ENCODE results near the gene GGTLC1. TPM values are rescaled to one million over a fixed set of nuclear protein-coding genes. Genes with fewer than 3 reads are reported as not detected.

GGTLC1 gene
- polyA plus RNA-seq, 3 donors: 0.13 TPM; not detected in 2

DNA sequence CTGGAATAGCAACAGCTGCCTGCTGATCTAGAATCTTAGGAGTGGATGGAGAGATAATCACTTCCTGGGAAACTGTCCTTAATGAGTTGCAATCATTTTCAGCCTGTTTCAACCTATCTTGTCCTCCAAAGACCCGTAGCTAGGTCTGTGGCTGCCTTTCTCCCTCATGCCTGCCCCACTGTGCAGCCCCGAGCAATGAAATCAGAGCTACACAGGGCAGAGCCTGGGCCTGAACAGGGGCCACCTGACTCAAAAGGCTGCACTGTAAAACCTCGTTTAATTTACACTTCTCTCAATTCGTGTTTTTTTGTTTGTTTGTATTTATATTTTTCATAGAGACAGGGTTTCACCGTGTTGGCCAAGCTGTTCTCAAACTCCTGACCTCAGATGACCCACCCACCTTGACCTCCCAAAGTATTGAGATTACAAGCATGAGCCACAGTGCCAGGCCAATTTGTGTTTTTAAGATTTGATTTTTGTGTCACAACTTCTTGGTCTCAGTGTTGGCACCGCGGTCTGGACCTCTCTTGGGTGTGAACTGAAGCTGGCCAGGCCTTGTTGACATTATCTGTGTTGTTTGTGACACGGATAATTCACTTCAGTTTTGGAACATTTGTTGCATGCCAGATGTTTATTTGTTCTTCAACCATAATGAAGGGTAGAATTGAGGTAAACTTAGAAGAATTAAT lies 21.5 kb downstream of the GGTLC1 start:
- no peak for DNase-seq

DNA sequence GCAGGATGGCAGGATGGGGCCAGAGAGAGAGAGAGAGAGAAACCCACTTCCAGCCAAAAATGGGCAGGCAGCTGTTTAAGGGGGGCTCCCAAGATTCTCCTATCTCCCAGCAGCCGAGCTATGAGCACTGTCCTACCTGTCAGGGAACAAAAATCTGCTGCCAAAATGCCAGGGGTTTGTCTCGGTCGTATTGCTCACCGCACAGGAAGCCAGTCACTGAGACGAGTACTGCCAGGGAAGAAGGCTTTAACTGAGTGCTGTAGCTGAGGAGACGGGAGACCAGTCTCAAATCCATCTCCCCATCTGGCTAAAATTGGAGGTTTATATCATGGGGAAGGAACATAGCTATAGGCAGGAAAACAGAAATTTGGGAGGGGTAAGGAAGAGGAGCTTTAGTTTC lies 22.3 kb downstream of the GGTLC1 start:
- DNase-seq: no peak

DNA sequence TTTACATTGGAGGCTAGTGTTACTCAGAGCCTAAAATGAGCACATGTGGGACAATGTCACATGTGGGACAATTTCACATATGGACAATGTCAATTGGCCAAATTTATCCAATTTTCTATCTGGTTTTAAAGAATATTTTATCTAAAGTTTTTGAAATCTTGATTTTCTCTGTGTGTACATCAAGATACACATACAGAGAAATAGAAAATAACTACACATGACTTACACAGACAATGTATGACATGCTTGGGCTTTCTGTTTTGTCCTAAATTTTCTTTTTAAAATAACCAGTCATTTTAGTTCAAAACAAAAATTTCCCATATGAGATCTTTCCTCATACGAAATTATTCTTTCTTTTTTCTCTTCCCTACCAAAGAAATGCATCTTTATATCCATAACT lies 24.6 kb downstream of the GGTLC1 start:
- DNase-seq: no peak

DNA sequence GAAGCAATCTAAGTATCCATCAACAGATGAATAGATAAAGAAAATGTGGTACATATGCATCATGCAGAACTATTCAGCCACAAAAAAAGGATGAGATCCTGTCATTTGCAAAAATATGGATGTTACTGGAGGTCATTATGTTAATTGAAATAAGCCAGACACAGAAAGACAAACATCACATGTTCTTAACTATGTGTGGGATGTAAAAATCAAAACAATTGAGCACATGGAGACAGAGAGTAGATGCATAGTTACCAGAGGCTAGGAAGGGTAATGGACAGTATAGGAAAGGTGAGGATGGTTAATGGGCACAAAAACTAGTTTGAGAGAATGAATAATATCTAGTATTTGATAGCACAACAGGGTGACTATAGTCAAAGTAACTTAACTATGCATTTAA lies 26.3 kb downstream of the GGTLC1 start:
- no peak for DNase-seq

DNA sequence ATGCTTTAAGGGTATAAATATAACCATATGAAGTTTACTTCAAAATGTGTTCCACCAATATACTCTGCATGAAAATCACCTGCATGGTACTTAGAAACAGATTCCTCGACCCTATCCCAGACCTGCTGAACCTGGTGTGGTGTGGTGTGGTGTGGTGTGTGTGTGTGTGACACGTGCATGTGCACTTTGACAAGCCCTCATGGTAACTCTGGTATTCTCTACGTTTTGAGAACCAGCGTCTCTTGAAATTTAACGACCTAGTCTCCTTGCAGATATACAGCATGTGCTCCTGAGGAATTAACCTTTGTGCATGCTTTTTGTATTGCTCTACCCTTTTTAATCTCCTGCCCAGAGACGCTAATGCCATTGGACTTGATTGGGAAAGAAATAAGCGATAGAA lies 29.5 kb downstream of the GGTLC1 start:
- no peak for DNase-seq

DNA sequence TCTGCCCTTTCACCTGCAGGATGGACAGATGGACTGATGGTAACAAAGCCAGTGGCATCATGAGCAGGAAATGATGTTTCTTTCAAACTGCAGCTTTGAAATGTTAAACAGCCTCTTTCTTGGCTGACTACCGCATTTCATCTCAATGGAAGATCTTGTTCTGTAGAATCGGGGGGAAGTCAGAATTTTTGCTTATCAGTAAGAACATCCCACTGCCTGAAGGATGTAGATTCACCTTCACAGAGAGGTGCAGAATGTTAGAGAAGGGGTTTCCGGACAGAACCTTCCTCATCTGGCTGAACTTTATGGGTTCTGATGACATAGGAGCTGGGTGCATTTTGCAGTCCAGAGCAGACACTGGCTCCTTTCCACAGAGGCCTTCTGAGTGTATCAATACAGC lies 32.7 kb downstream of the GGTLC1 start:
- DNase-seq: no peak

DNA sequence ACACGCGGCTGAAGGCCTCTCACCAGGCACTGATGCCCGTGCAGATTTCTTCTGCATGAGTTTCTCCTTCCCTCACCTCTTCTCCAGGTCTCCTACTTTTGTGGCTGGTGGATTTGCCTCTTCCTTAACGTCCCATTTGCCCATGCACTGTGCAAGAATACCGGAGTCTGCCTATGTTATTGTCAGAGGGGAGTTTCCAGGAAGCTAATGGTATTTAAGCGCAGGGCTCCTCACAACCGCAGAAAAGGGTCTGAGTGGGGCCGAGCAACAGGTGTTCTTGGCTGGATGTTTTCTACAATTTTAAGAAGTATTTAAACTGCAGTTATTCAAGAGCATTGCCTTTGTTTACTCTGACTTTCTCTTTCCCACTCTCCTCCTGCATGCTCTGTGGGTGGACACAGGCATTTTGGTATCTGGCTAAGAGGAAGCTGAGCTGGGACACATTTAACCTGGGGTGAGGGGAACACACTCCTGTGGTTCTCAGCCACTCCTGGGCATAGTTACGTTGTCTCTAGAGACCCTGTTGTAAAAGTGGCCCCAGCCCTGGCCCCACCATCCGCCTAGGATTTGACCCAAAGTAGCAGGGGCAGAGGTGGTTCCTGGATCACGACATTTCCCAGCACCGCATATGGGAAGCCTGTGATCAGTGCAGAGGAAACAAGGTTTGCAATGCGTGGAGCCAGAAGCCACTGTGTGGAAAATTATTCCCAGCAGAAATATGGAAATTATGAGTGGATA lies 34.4 kb downstream of the GGTLC1 start:
- no peak for DNase-seq

DNA sequence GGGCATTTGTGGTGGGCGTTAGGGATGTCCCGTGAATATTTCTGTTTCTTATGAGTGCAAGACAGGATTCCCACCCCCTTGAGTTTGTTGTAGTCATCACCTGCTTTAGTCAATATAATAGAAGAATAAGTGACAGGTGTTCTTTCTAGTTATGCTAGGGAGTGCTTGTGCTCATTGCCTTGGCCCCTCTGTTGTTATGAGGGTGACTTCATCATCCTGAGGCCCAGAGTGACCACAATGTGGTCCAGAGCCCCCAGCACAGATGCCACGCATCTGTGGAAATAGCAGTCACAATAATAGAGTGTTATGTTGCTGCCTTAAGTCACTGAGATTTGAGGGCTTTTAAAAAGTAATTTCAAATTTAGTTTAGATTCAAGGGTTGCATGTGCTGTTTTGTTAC lies 42.4 kb downstream of the GGTLC1 start:
- DNase-seq: no peak

DNA sequence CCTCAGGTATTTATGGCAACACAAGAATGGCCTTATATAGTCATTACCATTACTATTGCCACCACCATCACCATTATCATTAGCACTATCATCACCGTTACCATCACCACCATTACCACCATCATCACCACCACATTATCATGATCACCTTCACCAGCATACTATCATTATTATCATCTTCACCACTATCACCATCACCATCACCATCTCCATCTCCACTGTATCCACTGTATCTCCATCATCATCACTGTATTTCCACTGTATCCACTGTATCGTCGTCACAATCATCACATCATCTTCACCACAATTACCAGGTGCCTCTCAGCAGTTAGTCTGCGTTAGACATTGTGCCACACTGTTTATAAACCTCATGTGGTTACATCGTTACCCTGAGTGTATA lies 45.3 kb downstream of the GGTLC1 start:
- no peak for DNase-seq

DNA sequence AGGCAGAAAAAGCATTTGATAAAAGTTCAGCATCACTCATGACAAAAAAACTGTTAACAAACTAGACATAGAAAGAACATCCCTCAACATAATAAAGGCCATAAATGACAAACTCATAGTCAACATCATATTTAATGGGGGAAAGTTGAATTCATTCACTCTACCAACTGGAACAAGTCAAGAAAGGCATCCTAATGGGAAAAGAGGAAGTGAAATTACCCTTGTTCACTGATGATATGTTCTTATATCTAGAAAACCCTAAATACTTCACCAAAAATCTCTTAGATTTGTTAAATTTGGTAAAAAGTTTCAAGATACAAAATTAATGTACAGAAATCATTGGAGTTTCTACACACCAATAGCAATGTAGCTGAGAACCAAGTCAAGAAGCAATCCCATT lies 48.9 kb downstream of the GGTLC1 start:
- no peak for DNase-seq

DNA sequence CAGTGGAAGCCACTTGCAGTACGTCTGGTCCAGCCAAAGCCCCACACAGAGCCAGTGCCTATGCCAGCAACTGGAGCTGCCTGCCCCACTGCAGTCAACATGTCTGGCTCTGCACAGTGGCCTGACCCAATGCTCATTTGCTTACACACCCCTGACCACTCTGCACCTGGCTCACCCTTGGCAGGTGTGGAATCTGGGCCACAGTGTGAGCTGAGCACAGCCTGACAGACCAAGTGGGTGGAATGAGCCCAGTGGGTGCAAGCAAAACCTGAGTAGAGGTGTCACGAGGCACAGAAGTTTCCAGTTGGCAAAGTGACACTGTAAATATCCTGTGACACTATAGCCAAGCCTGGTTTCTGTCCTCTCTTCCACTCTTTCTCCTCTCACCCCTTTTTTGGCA lies 49.5 kb downstream of the GGTLC1 start:
- DNase-seq: no peak

DNA sequence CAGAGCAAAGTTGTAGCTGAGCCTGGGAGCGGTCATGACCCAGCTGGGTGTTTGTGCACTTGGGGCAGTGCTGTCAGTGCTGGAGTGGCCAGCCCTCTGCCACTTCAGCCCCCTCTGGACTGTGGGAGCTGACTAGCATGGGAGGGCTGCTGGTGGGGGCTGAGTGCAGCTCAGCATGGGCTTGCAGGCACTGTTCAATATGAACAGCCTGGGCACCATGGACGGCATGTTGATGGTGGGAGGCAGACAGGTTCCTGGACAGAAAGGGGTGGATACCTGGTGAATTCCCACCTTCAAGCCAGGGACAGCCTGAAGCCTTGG lies 50.5 kb downstream of the GGTLC1 start:
- DNase-seq: no peak

DNA sequence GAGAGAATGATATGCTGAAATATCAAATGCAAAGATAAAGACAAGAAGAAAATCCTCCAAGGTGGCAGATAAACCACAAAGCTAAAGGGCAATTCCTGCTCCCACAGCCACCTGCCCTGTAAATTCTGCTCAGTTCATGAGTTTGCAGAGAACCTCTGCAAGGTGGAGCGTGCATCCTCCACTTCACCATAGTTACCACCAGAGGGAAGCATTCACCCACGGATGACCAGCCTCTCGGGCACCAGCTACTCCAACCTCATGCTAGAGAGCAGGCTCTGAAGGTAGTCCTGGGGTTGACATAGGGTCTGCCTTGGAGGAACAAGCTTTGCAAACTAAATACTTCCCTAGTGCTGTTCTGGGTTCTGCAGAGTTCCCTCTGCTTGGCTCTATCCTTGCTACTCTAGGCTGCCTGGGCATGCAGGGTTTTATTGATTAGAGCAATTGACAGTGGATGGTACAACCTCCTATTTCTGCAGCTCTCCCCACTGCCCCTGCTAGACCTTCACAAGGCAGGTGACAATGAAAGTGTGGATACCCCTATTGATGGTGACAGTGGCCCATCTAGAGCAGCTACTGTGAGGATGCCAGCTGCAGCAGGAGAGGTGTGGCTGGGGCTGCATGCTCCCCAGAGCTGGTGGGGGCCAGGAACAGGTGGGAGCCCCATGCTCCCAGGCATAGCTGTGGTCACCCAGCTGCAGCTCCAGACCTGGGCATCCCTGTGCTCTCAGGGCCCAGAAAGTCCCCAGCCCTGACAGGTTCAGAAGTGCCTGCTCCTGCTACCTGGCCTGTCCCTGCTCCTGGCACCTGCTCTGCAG lies 51.1 kb downstream of the GGTLC1 start:
- DNase-seq: peak; percentile 60

Other genes starting within 250 kb of the GGTLC1 start
- gene CST1, start 237.8 kb downstream of the GGTLC1 start, polyA plus RNA-seq (ENCODE audit: insufficient read length in 3 of 3): under 1 TPM in 1 of 3 donors, not detected in 2; 0.11 TPM
- not detected for gene CST2, start 162.1 kb downstream of the GGTLC1 start, polyA plus RNA-seq (ENCODE audit: insufficient read length in 3 of 3)
- under 1 TPM; 0.30 to 0.84 (median 0.30) TPM for gene CST5, start 109.0 kb downstream of the GGTLC1 start, polyA plus RNA-seq (ENCODE audit: insufficient read length in 3 of 3)